ENCODE measurements around the gene PSME3IP1. TPM values are rescaled to one million over a fixed set of nuclear protein-coding genes. Genes with fewer than 3 reads are reported as not detected.

Gene PSME3IP1
- total RNA-seq, 4 donors from 2014 or later = 64.7 to 96.3 (median 78.9) TPM

DNA sequence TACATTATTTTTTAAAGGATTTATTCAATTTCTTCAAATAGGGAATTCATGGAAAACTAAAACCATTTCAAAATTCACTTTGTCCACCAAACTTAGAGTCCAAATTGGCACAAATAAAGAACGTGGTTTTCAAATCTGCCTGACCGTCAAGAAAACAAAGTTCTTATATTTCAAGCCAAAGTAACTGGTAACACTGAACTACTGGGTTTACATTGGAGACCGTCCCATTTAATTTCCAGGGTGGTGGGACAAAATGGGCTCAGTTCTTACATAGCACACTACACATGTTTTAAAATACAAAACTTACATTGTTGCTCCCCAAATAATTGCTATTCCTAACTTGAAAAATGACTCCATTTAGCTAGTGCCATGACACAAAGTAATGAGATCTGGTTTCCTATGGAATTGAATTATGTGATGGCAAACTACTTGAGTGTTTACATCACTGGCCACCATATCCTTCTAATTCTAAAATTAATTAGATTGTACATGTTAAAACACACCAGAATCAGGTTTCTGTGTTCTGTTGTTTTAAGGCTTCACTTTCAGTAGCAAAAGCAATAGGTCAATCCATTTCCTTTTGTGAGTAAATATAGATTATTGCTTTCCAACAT lies 6.5 kb downstream of the PSME3IP1 start:
- DNase-seq = no peak
- no peaks in the 10 kb centered on the region for H3K9me3 ChIP-seq
- H3K27ac ChIP-seq = peak overlapping the region; percentile 10 to 85 (median 59)
- 44 to 47% methylated on average over 3 of the region's 3 CpGs for WGBS, 2 donors
- peaks cover 51 to 59% of the 10 kb centered on the region in 2 donors for H3K4me1 ChIP-seq
- intact Hi-C loops (cut with DNase I) = no loop called here
- TF ChIP-seq, protein P1, sequence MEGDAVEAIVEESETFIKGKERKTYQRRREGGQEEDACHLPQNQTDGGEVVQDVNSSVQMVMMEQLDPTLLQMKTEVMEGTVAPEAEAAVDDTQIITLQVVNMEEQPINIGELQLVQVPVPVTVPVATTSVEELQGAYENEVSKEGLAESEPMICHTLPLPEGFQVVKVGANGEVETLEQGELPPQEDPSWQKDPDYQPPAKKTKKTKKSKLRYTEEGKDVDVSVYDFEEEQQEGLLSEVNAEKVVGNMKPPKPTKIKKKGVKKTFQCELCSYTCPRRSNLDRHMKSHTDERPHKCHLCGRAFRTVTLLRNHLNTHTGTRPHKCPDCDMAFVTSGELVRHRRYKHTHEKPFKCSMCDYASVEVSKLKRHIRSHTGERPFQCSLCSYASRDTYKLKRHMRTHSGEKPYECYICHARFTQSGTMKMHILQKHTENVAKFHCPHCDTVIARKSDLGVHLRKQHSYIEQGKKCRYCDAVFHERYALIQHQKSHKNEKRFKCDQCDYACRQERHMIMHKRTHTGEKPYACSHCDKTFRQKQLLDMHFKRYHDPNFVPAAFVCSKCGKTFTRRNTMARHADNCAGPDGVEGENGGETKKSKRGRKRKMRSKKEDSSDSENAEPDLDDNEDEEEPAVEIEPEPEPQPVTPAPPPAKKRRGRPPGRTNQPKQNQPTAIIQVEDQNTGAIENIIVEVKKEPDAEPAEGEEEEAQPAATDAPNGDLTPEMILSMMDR (IDR thresholded peaks at IDR 0.05) = no peak
- TF ChIP-seq POLR2A (IDR thresholded peaks at IDR 0.05) = no peak
- no peaks in the 10 kb centered on the region for H3K36me3 ChIP-seq
- no peaks in the 10 kb centered on the region for H3K27me3 ChIP-seq
- no peak overlapping the region for H3K4me3 ChIP-seq (replicated peaks in 1 of 3)

DNA sequence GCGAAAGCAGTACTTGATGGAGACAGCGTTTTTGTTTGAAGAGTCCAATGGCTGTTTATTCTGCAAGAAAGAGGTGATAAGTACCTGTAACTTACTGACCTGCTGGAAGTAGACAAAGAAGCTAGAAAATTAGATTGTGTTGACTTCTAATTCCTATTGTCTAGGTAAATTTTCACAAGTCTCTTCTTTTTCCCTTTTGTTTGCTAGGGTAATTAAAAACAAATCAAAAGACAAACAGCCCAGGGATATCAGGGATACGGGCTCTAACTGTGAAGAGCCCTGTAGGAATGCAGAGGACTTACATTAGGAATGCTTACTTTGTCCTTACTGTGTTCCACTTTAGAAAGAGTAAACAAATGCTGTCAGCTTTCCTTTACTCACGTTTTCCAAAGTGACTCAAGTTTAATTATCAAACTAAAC lies 7.0 kb downstream of the PSME3IP1 start:
- peak overlapping the region; percentile 10 to 85 (median 59) for H3K27ac ChIP-seq
- no peaks in the 10 kb centered on the region for H3K9me3 ChIP-seq
- DNase-seq = no peak
- WGBS, 2 donors = 18 to 33% methylated on average over 4 of the region's 4 CpGs
- peaks cover 51 to 58% of the 10 kb centered on the region in 2 donors for H3K4me1 ChIP-seq
- no peaks in the 10 kb centered on the region for H3K27me3 ChIP-seq
- no peak overlapping the region for H3K4me3 ChIP-seq (replicated peaks in 1 of 3)
- H3K36me3 ChIP-seq = no peaks in the 10 kb centered on the region
- no peak for TF ChIP-seq POLR2A (IDR thresholded peaks at IDR 0.05)
- TF ChIP-seq, protein P1 (IDR thresholded peaks at IDR 0.05) = no peak
- intact Hi-C loops (cut with DNase I) = no loop called here

- no peaks in the 10 kb centered on the region for H3K27me3 ChIP-seq
- intact Hi-C loops (cut with DNase I) = no loop called here
- H3K4me3 ChIP-seq (replicated peaks in 1 of 3) = no peak overlapping the region
- WGBS, 2 donors = 21 to 28% methylated on average over 3 of the region's 3 CpGs
- peak overlapping the region; percentile 10 to 85 (median 59) for H3K27ac ChIP-seq
- TF ChIP-seq, protein P1 (IDR thresholded peaks at IDR 0.05) = no peak
- no peak for TF ChIP-seq POLR2A (IDR thresholded peaks at IDR 0.05)
- no peaks in the 10 kb centered on the region for H3K9me3 ChIP-seq
- peaks cover 0 to 2% of the 10 kb centered on the region in 2 donors for H3K36me3 ChIP-seq
- DNase-seq = no peak
- peaks cover 51 to 58% of the 10 kb centered on the region in 2 donors for H3K4me1 ChIP-seq
These were observed 7.6 kb downstream of the PSME3IP1 start for GRCh38 chr16:57178196-57178595.

DNA sequence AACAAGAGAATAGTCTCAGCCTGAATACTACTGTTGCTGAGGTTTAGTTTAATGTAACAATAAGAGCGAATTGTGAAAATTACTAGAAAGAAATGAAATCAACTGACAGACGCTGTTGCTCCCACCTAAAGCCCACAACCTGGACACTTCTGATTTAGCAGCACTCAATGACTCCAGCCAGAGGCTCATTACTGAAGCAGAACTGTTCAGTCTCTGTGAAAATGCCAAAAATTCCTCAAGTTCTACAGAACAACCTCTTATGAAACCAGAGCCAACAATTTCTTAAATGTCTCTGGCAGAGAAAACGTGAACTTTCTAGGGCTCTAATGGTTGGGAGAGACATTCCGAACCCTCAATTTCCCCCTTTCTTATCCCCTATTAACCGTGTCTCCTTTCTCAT lies 9.9 kb downstream of the PSME3IP1 start:
- whole genome bisulfite sequencing, 2 donors = 26% methylated on average over 5 of the region's 5 CpGs
- no peaks in the 10 kb centered on the region for H3K27me3 ChIP-seq
- intact Hi-C loops (cut with DNase I) = no loop called here
- TF ChIP-seq, protein P1 (IDR thresholded peaks at IDR 0.05) = no peak
- peak in 1 of 2 donors; percentile 33 for TF ChIP-seq POLR2A (IDR thresholded peaks at IDR 0.05)
- peaks cover 11 to 22% of the 10 kb centered on the region in 2 donors for H3K36me3 ChIP-seq
- H3K4me3 ChIP-seq (replicated peaks in 1 of 3) = no peak overlapping the region
- no peaks in the 10 kb centered on the region for H3K9me3 ChIP-seq
- H3K27ac ChIP-seq = peak overlapping the region; percentile 68 to 85 (median 69)
- DNase-seq = peak; percentile 52 to 62
- peaks cover 51 to 58% of the 10 kb centered on the region in 2 donors for H3K4me1 ChIP-seq

DNA sequence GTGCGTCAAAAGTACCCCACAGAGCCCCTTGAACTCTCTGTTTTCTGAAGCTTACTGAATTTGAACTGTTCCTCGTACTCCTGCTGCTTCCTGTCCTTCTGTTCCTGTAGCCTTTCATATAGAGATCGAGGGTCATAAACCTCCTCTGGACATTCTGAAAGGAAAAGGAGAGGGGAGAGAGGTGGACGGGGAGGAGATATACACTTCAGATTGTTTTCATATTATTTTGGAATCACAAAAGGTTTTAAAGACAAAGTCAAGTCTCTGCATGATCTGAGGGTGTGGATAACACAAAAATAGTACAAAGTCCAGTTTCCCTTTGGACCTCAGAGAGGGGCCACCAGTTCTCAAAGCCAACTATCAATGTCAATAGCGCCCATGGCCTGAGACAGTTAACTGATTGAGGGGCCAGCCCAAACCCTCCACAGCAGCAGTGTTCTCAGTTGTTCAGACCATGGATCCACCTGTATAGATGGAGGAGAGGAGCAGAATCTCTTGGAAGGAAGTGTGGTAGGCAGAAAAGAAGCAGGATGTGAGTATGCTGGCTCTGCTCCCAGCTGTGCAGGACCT lies 13.0 kb downstream of the PSME3IP1 start:
- DNase-seq = no peak
- Histone ChIP-seq H3K27ac (no peak overlapping the region), H3K4me3 (replicated peaks in 1 of 3) (no peak overlapping the region), H3K4me1 (peaks cover 30 to 40% of the 10 kb centered on the region in 2 donors), H3K27me3 (no peaks in the 10 kb centered on the region), H3K36me3 (peaks cover 21 to 35% of the 10 kb centered on the region in 2 donors), H3K9me3 (no peaks in the 10 kb centered on the region)
- TF ChIP-seq, protein P1 (IDR thresholded peaks at IDR 0.05) = no peak
- TF ChIP-seq POLR2A (IDR thresholded peaks at IDR 0.05) = no peak
- intact Hi-C loops (cut with DNase I) = no loop called here
- 78 to 88% methylated on average over 5 of the region's 5 CpGs for WGBS, 2 donors
